ENCODE measurements around the gene LTA. TPM values are rescaled to one million over a fixed set of nuclear protein-coding genes. Genes with fewer than 3 reads are reported as not detected.
A peak's percentile ranks its signal among the peaks of the same experiment; 100 is the strongest.

Gene LTA
- total RNA-seq, 2 experiments from 2014 or later = 0.98 to 4.1 TPM

DNA sequence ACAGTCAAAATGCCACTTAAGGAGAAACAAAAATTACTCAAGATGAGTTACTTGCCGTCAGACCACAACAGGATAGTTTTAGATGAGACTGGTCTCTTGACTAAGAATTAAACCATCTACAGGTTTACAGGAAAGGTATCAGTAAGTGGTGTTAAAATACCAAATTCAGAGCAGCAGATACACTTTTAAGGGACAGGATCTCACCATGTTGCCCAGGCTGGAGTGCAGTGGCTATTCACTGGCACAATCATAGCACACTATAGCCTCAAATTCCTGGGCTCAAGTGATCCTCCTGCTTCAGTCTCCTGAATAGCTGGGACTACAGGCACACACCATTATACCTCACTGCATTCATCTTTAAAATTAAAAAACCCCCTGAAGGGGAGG lies 38.6 kb upstream of the LTA start:
- no TSS peak for BruUV-seq (replicated peaks)
- H3K27ac ChIP-seq (ENCODE audit: low read depth, low read length, poor library complexity, severe bottlenecking) = no peak overlapping the region
- H3K4me1 ChIP-seq (ENCODE audit: insufficient read depth, low read length, poor library complexity, severe bottlenecking) = peaks cover 4% of the 10 kb centered on the region
- peaks cover 25% of the 10 kb centered on the region for H4K20me1 ChIP-seq (ENCODE audit: insufficient read depth, low read length)
- POLR2A ChIA-PET = no interaction called here
- DNase-seq (ENCODE audit: low spot score) = no peak
- peaks cover 99% of the 10 kb centered on the region for H3K36me3 ChIP-seq (ENCODE audit: insufficient read depth, low read length)
- intact Hi-C loops (cut with micrococcal nuclease; ENCODE audit: unreplicated experiment) = no loop called here
- no peak for TF ChIP-seq EZH2phosphoT487 (IDR thresholded peaks at IDR 0.05; ENCODE audit: borderline replicate concordance, low read depth, low read length)
- TF ChIP-seq, protein P1, sequence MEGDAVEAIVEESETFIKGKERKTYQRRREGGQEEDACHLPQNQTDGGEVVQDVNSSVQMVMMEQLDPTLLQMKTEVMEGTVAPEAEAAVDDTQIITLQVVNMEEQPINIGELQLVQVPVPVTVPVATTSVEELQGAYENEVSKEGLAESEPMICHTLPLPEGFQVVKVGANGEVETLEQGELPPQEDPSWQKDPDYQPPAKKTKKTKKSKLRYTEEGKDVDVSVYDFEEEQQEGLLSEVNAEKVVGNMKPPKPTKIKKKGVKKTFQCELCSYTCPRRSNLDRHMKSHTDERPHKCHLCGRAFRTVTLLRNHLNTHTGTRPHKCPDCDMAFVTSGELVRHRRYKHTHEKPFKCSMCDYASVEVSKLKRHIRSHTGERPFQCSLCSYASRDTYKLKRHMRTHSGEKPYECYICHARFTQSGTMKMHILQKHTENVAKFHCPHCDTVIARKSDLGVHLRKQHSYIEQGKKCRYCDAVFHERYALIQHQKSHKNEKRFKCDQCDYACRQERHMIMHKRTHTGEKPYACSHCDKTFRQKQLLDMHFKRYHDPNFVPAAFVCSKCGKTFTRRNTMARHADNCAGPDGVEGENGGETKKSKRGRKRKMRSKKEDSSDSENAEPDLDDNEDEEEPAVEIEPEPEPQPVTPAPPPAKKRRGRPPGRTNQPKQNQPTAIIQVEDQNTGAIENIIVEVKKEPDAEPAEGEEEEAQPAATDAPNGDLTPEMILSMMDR (conservative IDR thresholded peaks at IDR 0.05; ENCODE audit: low read length) = no peak
- no peaks in the 10 kb centered on the region for H3K9me2 ChIP-seq (ENCODE audit: insufficient read depth, low read length)
- CTCF ChIA-PET (ENCODE audit: unreplicated experiment) = no interaction called here
- no peak overlapping the region for H3K4me3 ChIP-seq (ENCODE audit: low read depth, low read length, poor library complexity, severe bottlenecking)
- no peak overlapping the region for H2AFZ ChIP-seq (ENCODE audit: low read length)
- H3K4me2 ChIP-seq (ENCODE audit: low read length) = no peak overlapping the region
- peaks cover 42% of the 10 kb centered on the region for H3K79me2 ChIP-seq (ENCODE audit: insufficient read depth, low read depth, low read length)
- no peaks in the 10 kb centered on the region for H3K9me3 ChIP-seq (ENCODE audit: low read length)

DNA sequence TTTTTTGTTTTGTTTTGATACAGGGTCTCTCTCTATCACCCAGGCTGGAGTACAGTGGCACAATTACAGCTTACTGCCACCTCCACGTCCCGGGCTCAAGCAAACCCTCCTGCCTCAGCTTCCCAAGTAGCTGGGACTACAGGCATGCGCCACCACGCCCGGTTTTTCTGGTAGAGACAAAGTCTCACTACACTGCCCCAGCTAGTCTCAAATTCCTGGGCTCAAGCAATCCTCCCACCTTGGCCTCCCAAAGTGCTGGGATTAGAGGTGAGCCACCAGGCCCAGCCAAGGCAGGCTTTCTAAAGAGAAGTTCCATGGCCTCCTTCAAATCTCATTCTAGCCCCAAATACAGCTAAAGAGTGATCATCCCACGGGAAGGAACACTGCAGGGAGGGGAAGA lies 38.1 kb upstream of the LTA start:
- peaks cover 99% of the 10 kb centered on the region for H3K36me3 ChIP-seq (ENCODE audit: insufficient read depth, low read length)
- H3K27ac ChIP-seq (ENCODE audit: low read depth, low read length, poor library complexity, severe bottlenecking) = no peak overlapping the region
- BruUV-seq (replicated peaks) = TSS peak; percentile 48
- CTCF ChIA-PET (ENCODE audit: unreplicated experiment) = no interaction called here
- H3K4me1 ChIP-seq (ENCODE audit: insufficient read depth, low read length, poor library complexity, severe bottlenecking) = peaks cover 9% of the 10 kb centered on the region
- TF ChIP-seq EZH2phosphoT487 (IDR thresholded peaks at IDR 0.05; ENCODE audit: borderline replicate concordance, low read depth, low read length) = no peak
- TF ChIP-seq, protein P1 (conservative IDR thresholded peaks at IDR 0.05; ENCODE audit: low read length) = no peak
- peaks cover 30% of the 10 kb centered on the region for H4K20me1 ChIP-seq (ENCODE audit: insufficient read depth, low read length)
- no peaks in the 10 kb centered on the region for H3K9me2 ChIP-seq (ENCODE audit: insufficient read depth, low read length)
- H3K4me2 ChIP-seq (ENCODE audit: low read length) = no peak overlapping the region
- POLR2A ChIA-PET = interaction anchor here (0.6 kb wide), 1 partner anchor 13 kb away, joined by 5 read pairs; no protein-coding TSS in a partner anchor
- no peak overlapping the region for H2AFZ ChIP-seq (ENCODE audit: low read length)
- intact Hi-C loops (cut with micrococcal nuclease; ENCODE audit: unreplicated experiment) = no loop called here
- H3K9me3 ChIP-seq (ENCODE audit: low read length) = no peaks in the 10 kb centered on the region
- H3K79me2 ChIP-seq (ENCODE audit: insufficient read depth, low read depth, low read length) = peaks cover 48% of the 10 kb centered on the region
- DNase-seq (ENCODE audit: low spot score) = no peak
- no peak overlapping the region for H3K4me3 ChIP-seq (ENCODE audit: low read depth, low read length, poor library complexity, severe bottlenecking)

DNA sequence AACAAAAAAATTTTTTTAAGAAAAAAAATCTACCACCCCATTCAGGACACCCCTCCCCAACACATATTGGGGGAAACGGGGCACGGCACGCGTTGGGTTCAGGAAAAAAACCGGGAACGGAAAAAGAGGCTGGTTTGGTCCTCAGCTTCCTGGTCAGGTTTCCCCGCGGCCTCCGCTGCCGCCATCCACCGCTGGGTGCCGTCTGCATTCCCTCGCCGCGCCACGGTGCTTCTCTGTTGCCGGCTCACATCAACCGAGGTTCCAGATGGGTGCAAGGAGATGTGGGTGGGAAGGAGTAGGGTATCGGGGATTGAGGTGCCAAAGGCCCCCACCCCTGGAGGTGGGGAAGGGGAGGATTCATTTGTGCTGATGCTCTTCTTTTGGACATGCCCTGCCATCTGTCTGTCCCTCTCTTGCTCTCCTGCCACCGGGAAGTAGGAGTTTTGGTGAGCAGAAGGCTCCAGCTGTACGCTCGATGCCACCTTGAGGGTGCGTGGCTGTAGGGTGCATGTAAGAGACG lies 37.5 kb upstream of the LTA start:
- BruUV-seq (replicated peaks) = no TSS peak
- no peak for DNase-seq (ENCODE audit: low spot score)
- H3K9me2 ChIP-seq (ENCODE audit: insufficient read depth, low read length) = no peaks in the 10 kb centered on the region
- H3K36me3 ChIP-seq (ENCODE audit: insufficient read depth, low read length) = peaks cover 99% of the 10 kb centered on the region
- no peak overlapping the region for H3K4me3 ChIP-seq (ENCODE audit: low read depth, low read length, poor library complexity, severe bottlenecking)
- H4K20me1 ChIP-seq (ENCODE audit: insufficient read depth, low read length) = peaks cover 36% of the 10 kb centered on the region
- no peak overlapping the region for H2AFZ ChIP-seq (ENCODE audit: low read length)
- ChIA-PET CTCF (ENCODE audit: unreplicated experiment) (no interaction called here), POLR2A (interaction anchor here (0.6 kb wide), 1 partner anchor 14 kb away, joined by 5 read pairs; no protein-coding TSS in a partner anchor)
- peaks cover 15% of the 10 kb centered on the region for H3K4me1 ChIP-seq (ENCODE audit: insufficient read depth, low read length, poor library complexity, severe bottlenecking)
- no peak overlapping the region for H3K4me2 ChIP-seq (ENCODE audit: low read length)
- H3K79me2 ChIP-seq (ENCODE audit: insufficient read depth, low read depth, low read length) = peaks cover 54% of the 10 kb centered on the region
- no peak overlapping the region for H3K27ac ChIP-seq (ENCODE audit: low read depth, low read length, poor library complexity, severe bottlenecking)
- no peak for TF ChIP-seq EZH2phosphoT487 (IDR thresholded peaks at IDR 0.05; ENCODE audit: borderline replicate concordance, low read depth, low read length)
- TF ChIP-seq, protein P1 (conservative IDR thresholded peaks at IDR 0.05; ENCODE audit: low read length) = no peak
- H3K9me3 ChIP-seq (ENCODE audit: low read length) = no peaks in the 10 kb centered on the region
- intact Hi-C loops (cut with micrococcal nuclease; ENCODE audit: unreplicated experiment) = no loop called here
